Measurements from ENCODE around the gene PHLDA3.

- TF ChIP-seq EZH2 (IDR thresholded peaks at IDR 0.05) (no peak), CTCF (IDR thresholded peaks at IDR 0.05) (no peak)
Observed at GRCh38 chr1:201515062-201515750, 46.2 kb upstream of the PHLDA3 start.

Data from neural progenitor cell (in vitro differentiated cells).